Measurements from ENCODE around the gene HES7. TPM values are rescaled to one million over a fixed set of nuclear protein-coding genes. Genes with fewer than 3 reads are reported as not detected.

The HES7 gene
- total RNA-seq, 4 donors from 2014 or later: not detected

GRCh38 chr17:8137645-8138373, 13.9 kb upstream of the HES7 start:
- H3K9me3 ChIP-seq: no peaks in the 10 kb centered on the region
- H3K36me3 ChIP-seq: peaks cover 34% of the 10 kb centered on the region
- peak in 1 of 2 donors; percentile 64 for DNase-seq (ENCODE audit: low spot score in 2 of 2)
- no peaks in the 10 kb centered on the region for H3K27me3 ChIP-seq
- H3K4me1 ChIP-seq: peaks cover 31% of the 10 kb centered on the region
- H3K4me3 ChIP-seq: peak overlapping the region; percentile 23
- WGBS: 42% methylated on average over 21 of the region's 21 CpGs
- H3K27ac ChIP-seq: peak overlapping the region; percentile 75
- TF ChIP-seq CTCF (IDR thresholded peaks at IDR 0.05) (no peak), POLR2AphosphoS5 (IDR thresholded peaks at IDR 0.05) (no peak), POLR2A (IDR thresholded peaks at IDR 0.05) (no peak), EP300 (IDR thresholded peaks at IDR 0.05) (no peak)

- Histone ChIP-seq H3K4me1 (peaks cover 10% of the 10 kb centered on the region), H3K27ac (no peak overlapping the region), H3K4me3 (no peak overlapping the region), H3K36me3 (no peaks in the 10 kb centered on the region), H3K9me3 (no peaks in the 10 kb centered on the region), H3K27me3 (no peaks in the 10 kb centered on the region)
- TF ChIP-seq EP300 (IDR thresholded peaks at IDR 0.05) (no peak), CTCF (IDR thresholded peaks at IDR 0.05) (no peak), POLR2A (IDR thresholded peaks at IDR 0.05) (no peak), POLR2AphosphoS5 (IDR thresholded peaks at IDR 0.05) (no peak)
- DNase-seq (ENCODE audit: low spot score in 2 of 2): no peak
- WGBS: 88% methylated on average over 4 of the region's 4 CpGs
Measured at GRCh38 chr17:8133941-8134340, 10.0 kb upstream of the HES7 start.

- no peaks in the 10 kb centered on the region for H3K36me3 ChIP-seq
- H3K27me3 ChIP-seq: no peaks in the 10 kb centered on the region
- no peak for DNase-seq (ENCODE audit: low spot score in 2 of 2)
- H3K4me1 ChIP-seq: peaks cover 7% of the 10 kb centered on the region
- H3K27ac ChIP-seq: no peak overlapping the region
- H3K9me3 ChIP-seq: no peaks in the 10 kb centered on the region
- no peak overlapping the region for H3K4me3 ChIP-seq
- TF ChIP-seq EP300 (IDR thresholded peaks at IDR 0.05) (no peak), CTCF (IDR thresholded peaks at IDR 0.05) (no peak), POLR2A (IDR thresholded peaks at IDR 0.05) (no peak), POLR2AphosphoS5 (IDR thresholded peaks at IDR 0.05) (no peak)
- WGBS: 72% methylated on average over 11 of the region's 12 CpGs
Measured at GRCh38 chr17:8133399-8133798, 9.5 kb upstream of the HES7 start.

DNA sequence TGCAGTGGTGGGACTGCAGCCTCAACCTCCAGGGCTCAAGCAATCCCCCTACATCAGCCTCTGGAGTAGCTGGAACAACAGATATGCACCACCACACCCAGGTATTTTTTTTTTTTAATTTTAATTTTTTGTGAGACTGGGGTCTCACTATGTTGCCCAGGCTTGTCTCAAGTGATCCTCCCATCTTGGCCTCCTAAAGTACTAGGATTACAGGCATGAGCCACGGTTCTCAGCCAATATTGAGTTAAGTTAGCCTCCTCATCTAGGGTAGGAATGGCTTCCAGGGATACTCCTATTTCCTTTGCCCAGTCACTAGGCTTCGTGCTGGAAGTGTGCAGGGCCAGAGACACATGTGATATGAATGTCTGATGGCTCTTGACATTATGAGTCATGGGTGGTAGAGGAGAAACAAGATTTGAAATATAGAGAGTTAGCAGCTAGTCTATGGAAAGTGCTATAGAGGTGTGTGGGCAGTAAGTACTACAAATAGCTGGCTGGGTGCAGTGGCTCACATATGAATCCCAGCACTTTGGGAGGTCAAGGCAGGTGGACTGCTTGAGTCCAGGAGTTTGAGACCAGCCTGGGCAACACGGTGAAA, 8.0 kb upstream of the HES7 start:
- Histone ChIP-seq H3K4me3 (no peak overlapping the region), H3K27ac (no peak overlapping the region), H3K36me3 (no peaks in the 10 kb centered on the region), H3K9me3 (no peaks in the 10 kb centered on the region), H3K27me3 (no peaks in the 10 kb centered on the region), H3K4me1 (peaks cover 5% of the 10 kb centered on the region)
- no peak for DNase-seq (ENCODE audit: low spot score in 2 of 2)
- 61% methylated on average over 3 of the region's 3 CpGs for WGBS
- TF ChIP-seq POLR2A (IDR thresholded peaks at IDR 0.05): no peak
- no peak for TF ChIP-seq EP300 (IDR thresholded peaks at IDR 0.05)
- TF ChIP-seq CTCF (IDR thresholded peaks at IDR 0.05): no peak
- no peak for TF ChIP-seq POLR2AphosphoS5 (IDR thresholded peaks at IDR 0.05)

GRCh38 chr17:8128125-8128784, 4.3 kb upstream of the HES7 start:
- 84% methylated on average over 14 of the region's 14 CpGs for WGBS
- peaks cover 42% of the 10 kb centered on the region for H3K4me1 ChIP-seq
- peaks cover 7% of the 10 kb centered on the region for H3K27me3 ChIP-seq
- no peak for DNase-seq (ENCODE audit: low spot score in 2 of 2)
- H3K4me3 ChIP-seq: no peak overlapping the region
- TF ChIP-seq POLR2AphosphoS5 (IDR thresholded peaks at IDR 0.05): no peak
- TF ChIP-seq POLR2A (IDR thresholded peaks at IDR 0.05): no peak
- TF ChIP-seq CTCF (IDR thresholded peaks at IDR 0.05): no peak
- no peak for TF ChIP-seq EP300 (IDR thresholded peaks at IDR 0.05)
- no peaks in the 10 kb centered on the region for H3K9me3 ChIP-seq
- no peak overlapping the region for H3K27ac ChIP-seq
- no peaks in the 10 kb centered on the region for H3K36me3 ChIP-seq
